B cell (primary cell): ENCODE measurements around the gene RSBN1L. TPM values are rescaled to one million over a fixed set of nuclear protein-coding genes. Genes with fewer than 3 reads are reported as not detected.
"Not testable (repeated sequence)": the region's sequence is repeated elsewhere in the genome, so short reads cannot be mapped to it uniquely, and the experiment has no call there.

Source experiments
- ATAC-seq: fragments of 200-7000 bp; cut with Tn5 transposase; one replicate; pipeline ENCODE4 v1.10.0; 2021; ENCODE audit warnings: low read depth, mild to moderate bottlenecking, moderate number of reproducible peaks, moderate library complexity
- CTCF ChIA-PET: fragments of 350-600 bp; sonication (Branson Sonifier 250); formaldehyde crosslinking; loops from one replicate; lab custom pipeline; 2021; ENCODE audit warnings: antibody characterized with exemption, inconsistent platforms; lab: Charles Lee
- POLR2A ChIA-PET: fragments of 350-600 bp; sonication (Branson Sonifier 250); formaldehyde crosslinking; loops from one replicate; lab custom pipeline; 2021; ENCODE audit warnings: antibody characterized with exemption; lab: Charles Lee
- DNase-seq: peaks from one replicate; pipeline ENCODE4 v3.0.0; 2013
- H2AFZ ChIP-seq: 2 replicates; pipeline ENCODE4 v1.6.1; 2012; ENCODE audit warnings: mild to moderate bottlenecking, low read depth, low read length; ENCODE audit not compliant: insufficient read depth, poor library complexity, severe bottlenecking
- H3K27ac ChIP-seq, 2 donors: 1 replicate in 1 of 2; 2 replicates in 1 of 2; pipeline ENCODE4 v1.5.1; 2012 to 2013; ENCODE audit warnings: low read length in 2 of 2, mild to moderate bottlenecking in 2 of 2, moderate library complexity in 1 of 2
- H3K27me3 ChIP-seq, 4 experiments: fragments of 200-600 bp in 1 of 4; sonication (generic) in 1 of 4; replicated peaks in 1 of 4; 1 replicate in 2 of 4; 2 replicates in 2 of 4; pipeline versions ENCODE4 v1.6.1 to v1.7.0; 2013 to 2016; ENCODE audit warnings: low read length in 3 of 4, mild to moderate bottlenecking in 2 of 4, mixed read lengths in 1 of 4, moderate library complexity in 1 of 4; ENCODE audit not compliant: insufficient read depth in 4 of 4, control insufficient read depth in 3 of 4; ENCODE audit errors: control extremely low read depth in 1 of 4
- H3K36me3 ChIP-seq, 2 experiments: replicated peaks in 1 of 2; 1 replicate in 1 of 2; 2 replicates in 1 of 2; pipeline versions ENCODE4 v1.6.1 to v1.7.1; 2013; ENCODE audit warnings: low read length in 1 of 2; ENCODE audit not compliant: insufficient read depth in 2 of 2, control insufficient read depth in 1 of 2; ENCODE audit errors: control extremely low read depth in 1 of 2, extremely low read depth in 1 of 2
- H3K4me1 ChIP-seq, 2 donors: fragments of 200-600 bp in 1 of 2; sonication (generic) in 1 of 2; 1 replicate in 1 of 2; 2 replicates in 1 of 2; pipeline versions ENCODE4 v1.5.1 to v1.6.1; 2013 to 2017; ENCODE audit warnings: low read length in 2 of 2; ENCODE audit not compliant: control insufficient read depth in 2 of 2, insufficient read depth in 2 of 2
- H3K4me2 ChIP-seq: replicated peaks from 2 replicates; pipeline ENCODE3; 2012; ENCODE audit warnings: mild to moderate bottlenecking, low read depth, low read length; ENCODE audit not compliant: poor library complexity, severe bottlenecking
- H3K4me3 ChIP-seq, 5 experiments: fragments of 200-600 bp in 1 of 5; sonication (generic) in 1 of 5; 1 replicate in 3 of 5; 2 replicates in 2 of 5; pipeline versions ENCODE4 v1.5.1 to v1.7.0; 2011 to 2016; ENCODE audit warnings: low read length in 4 of 5, mild to moderate bottlenecking in 4 of 5, low read depth in 2 of 5, control low read depth in 1 of 5, moderate library complexity in 1 of 5; ENCODE audit not compliant: insufficient read depth in 1 of 5; ENCODE audit errors: control extremely low read depth in 1 of 5, extremely low read depth in 1 of 5
- H3K79me2 ChIP-seq: fragments of 200-600 bp; sonication (generic); one replicate; pipeline ENCODE4 v1.6.0; 2016; ENCODE audit warnings: low read length; ENCODE audit not compliant: control insufficient read depth, insufficient read depth
- H3K9ac ChIP-seq: fragments of 200-600 bp; sonication (generic); 2 replicates; pipeline ENCODE4 v1.6.1; 2017; ENCODE audit warnings: mild to moderate bottlenecking, low read length, moderate library complexity
- H3K9me3 ChIP-seq, 3 donors: one replicate each; pipeline versions ENCODE4 v1.6.1 to v1.7.1; 2013; ENCODE audit warnings: low read length in 2 of 3; ENCODE audit not compliant: control insufficient read depth in 2 of 3, insufficient read depth in 1 of 3; ENCODE audit errors: control extremely low read depth in 1 of 3
- H4K20me1 ChIP-seq: 2 replicates; pipeline ENCODE4 v1.6.0; 2012; ENCODE audit warnings: mild to moderate bottlenecking, low read length; ENCODE audit not compliant: insufficient read depth, control insufficient read depth, poor library complexity, severe bottlenecking
- H3K27ac Mint-ChIP-seq: one replicate; pipeline ENCODE4 v1.8.0; 2021; ENCODE audit warnings: mixed read lengths
- H3K27me3 Mint-ChIP-seq: one replicate; pipeline ENCODE4 v1.8.0; 2021; ENCODE audit warnings: mixed read lengths
- H3K4me1 Mint-ChIP-seq: one replicate; pipeline ENCODE4 v1.8.0; 2021; ENCODE audit warnings: mixed read lengths
- H3K4me3 Mint-ChIP-seq: one replicate; pipeline ENCODE4 v1.8.0; 2021; ENCODE audit warnings: mixed read lengths
- H3K9me3 Mint-ChIP-seq: one replicate; pipeline ENCODE4 v1.8.0; 2022; ENCODE audit warnings: mixed read lengths; ENCODE audit not compliant: insufficient read depth
- CTCF ChIP-seq: fragments of 200-600 bp; IDR thresholded peaks from one replicate; pipeline ENCODE4 v1.8.0; 2022; ENCODE audit warnings: antibody characterized with exemption, mild to moderate bottlenecking
- EZH2 ChIP-seq: IDR thresholded peaks from 2 replicates; pipeline ENCODE4 v1.6.1; 2012; ENCODE audit warnings: borderline replicate concordance, low read depth, mild to moderate bottlenecking, moderate library complexity, low read length; ENCODE audit not compliant: insufficient read depth, poor library complexity, severe bottlenecking
- WGBS: methylation state at CpG from one replicate; pipeline ENCODE4 v1.1.5; 2013; ENCODE audit warnings: missing lambda C conversion rate; ENCODE audit not compliant: insufficient coverage; 5-methylcytosine and 5-hydroxymethylcytosine counted together
- intact Hi-C: fragments of 100-400 bp; cut with micrococcal nuclease; formaldehyde crosslinking; loops from one replicate; pipeline ENCODE4 v1.10.0; 2022
- polyA plus RNA-seq: library from polyadenylated mRNA; depleted of rRNA; stranded (reverse); fragments of >200 nt; gene quantifications from 2 replicates; pipeline ENCODE4 v1.2.3, GENCODE V29; 2012
- total RNA-seq, 2 donors: library from RNA; stranded (reverse); fragments of 120-200 nt in 1 of 2; gene quantifications; 1 replicate in 1 of 2; 2 replicates in 1 of 2; pipeline versions ENCODE4 v1.2.3 to v1.2.4, GENCODE V29; 2013 to 2022

Gene RSBN1L
- total and polyA plus RNA-seq, 2 donors (not counting 1 experiment from before 2014, with no cell fraction given): 17.0 to 47.0 TPM

GRCh38 chr7:77710861-77711260, 14.6 kb downstream of the RSBN1L start:
- Histone ChIP-seq H3K9me3 (no peaks in the 10 kb centered on the region), H4K20me1 (peaks cover 50% of the 10 kb centered on the region), H3K4me2 (no peak overlapping the region), H3K9ac (no peak overlapping the region), H3K36me3 (peaks cover 2 to 33% of the 10 kb centered on the region in 2 experiments), H3K4me3 (no peak overlapping the region), H3K27me3 (no peaks in the 10 kb centered on the region), H3K79me2 (peaks cover 99% of the 10 kb centered on the region), H3K27ac (no peak overlapping the region), H3K4me1 (peaks cover 0 to 3% of the 10 kb centered on the region in 2 donors), H2AFZ (no peak overlapping the region)
- TF ChIP-seq EZH2: no peak
- TF ChIP-seq CTCF: no peak
- H3K9me3 Mint-ChIP-seq: no peaks in the 10 kb centered on the region
- WGBS: 89% methylated on average over 3 of the region's 3 CpGs
- POLR2A ChIA-PET: no interaction called here
- DNase-seq (no peak), ATAC-seq (no peak)
- H3K27ac Mint-ChIP-seq: no peak overlapping the region
- CTCF ChIA-PET: interaction anchor here (0.7 kb wide), 1 partner anchor 138 kb away, joined by 4 read pairs; no protein-coding TSS in a partner anchor
- peaks cover 42% of the 10 kb centered on the region for H3K4me1 Mint-ChIP-seq
- intact Hi-C loops: no loop called here
- no peaks in the 10 kb centered on the region for H3K27me3 Mint-ChIP-seq
- H3K4me3 Mint-ChIP-seq: no peak overlapping the region

GRCh38 chr7:77714195-77714594, 17.9 kb downstream of the RSBN1L start:
- ATAC-seq: no peak
- Histone ChIP-seq H3K27me3 (no peaks in the 10 kb centered on the region), H3K4me2 (no peak overlapping the region), H4K20me1 (peaks cover 60% of the 10 kb centered on the region), H3K9ac (no peak overlapping the region), H2AFZ (no peak overlapping the region), H3K9me3 (no peaks in the 10 kb centered on the region), H3K79me2 (peaks cover 99% of the 10 kb centered on the region), H3K36me3 (peaks cover 2 to 20% of the 10 kb centered on the region in 2 experiments), H3K27ac (no peak overlapping the region), H3K4me1 (no peaks in the 10 kb centered on the region), H3K4me3 (no peak overlapping the region)
- H3K27me3 Mint-ChIP-seq: no peaks in the 10 kb centered on the region
- WGBS: no CpG with 5 or more reads among the region's 2 CpGs
- DNase-seq: no peak
- ChIA-PET POLR2A (interaction anchor here (0.6 kb wide), 1 partner anchor 11 kb away, joined by 3 read pairs; no protein-coding TSS in a partner anchor), CTCF (interaction anchor here (0.7 to 1.0 kb wide), 2 partner anchors 53 to 248 kb away, joined by 3 read pairs; no protein-coding TSS in a partner anchor)
- intact Hi-C loops: no loop called here
- no peak overlapping the region for H3K27ac Mint-ChIP-seq
- no peak for TF ChIP-seq CTCF
- no peak for TF ChIP-seq EZH2
- no peaks in the 10 kb centered on the region for H3K9me3 Mint-ChIP-seq
- peaks cover 45% of the 10 kb centered on the region for H3K4me1 Mint-ChIP-seq
- no peak overlapping the region for H3K4me3 Mint-ChIP-seq

DNA sequence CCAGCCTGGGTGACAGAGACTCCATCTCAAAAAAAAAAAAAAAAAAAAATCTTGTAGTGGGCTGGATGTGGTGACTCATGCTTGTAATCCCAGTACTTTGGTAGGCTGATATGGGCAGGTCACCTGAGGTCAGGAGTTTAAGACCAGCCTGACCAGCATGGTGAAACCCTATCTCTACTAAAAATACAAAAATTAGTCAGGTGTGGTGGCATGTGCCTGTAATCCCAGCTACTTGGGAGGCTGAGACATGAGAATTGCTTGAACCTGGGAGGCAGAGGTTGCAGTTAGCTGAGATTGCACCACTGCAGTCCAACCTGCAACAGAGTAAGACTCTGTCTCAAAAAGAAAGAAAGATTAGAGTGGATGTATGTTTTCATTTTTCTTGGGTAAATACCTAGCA, 18.7 kb downstream of the RSBN1L start:
- Histone ChIP-seq H3K79me2 (peaks cover 98% of the 10 kb centered on the region), H4K20me1 (peaks cover 66% of the 10 kb centered on the region), H3K36me3 (peaks cover 2 to 16% of the 10 kb centered on the region in 2 experiments)
- H3K27ac ChIP-seq, H3K9ac ChIP-seq, H2AFZ ChIP-seq, H3K9me3 Mint-ChIP-seq, H3K4me1 ChIP-seq, H3K4me3 Mint-ChIP-seq, DNase-seq, H3K4me2 ChIP-seq, H3K4me3 ChIP-seq, H3K9me3 ChIP-seq, H3K27ac Mint-ChIP-seq, H3K27me3 Mint-ChIP-seq, ATAC-seq, H3K27me3 ChIP-seq: not testable (repeated sequence)
- ChIA-PET POLR2A (interaction anchor here (0.6 kb wide), 1 partner anchor 12 kb away, joined by 3 read pairs; no protein-coding TSS in a partner anchor), CTCF (interaction anchor here (0.7 to 1.0 kb wide), 2 partner anchors 52 to 249 kb away, joined by 3 read pairs; no protein-coding TSS in a partner anchor)
- intact Hi-C loops: loop anchor here (5.0 kb wide), 1 partner anchor 42 kb away; no protein-coding TSS in a partner anchor
- peaks cover 43% of the 10 kb centered on the region for H3K4me1 Mint-ChIP-seq
